ENCODE data around the gene LHPP.

LHPP gene

GRCh38 chr10:124644771-124645415 is 183.3 kb downstream of the LHPP start:
- DNase-seq (ENCODE audit: low read depth), result no peak

GRCh38 chr10:124645467-124646095 is 184.0 kb downstream of the LHPP start:
- no peak for DNase-seq (ENCODE audit: low read depth)

GRCh38 chr10:124646483-124647352 is 185.1 kb downstream of the LHPP start:
- DNase-seq (ENCODE audit: low read depth), result peak; percentile 36

GRCh38 chr10:124647421-124648130 is 186.0 kb downstream of the LHPP start:
- DNase-seq (ENCODE audit: low read depth), result no peak

- no peak for DNase-seq (ENCODE audit: low read depth)
Measured at GRCh38 chr10:124648131-124648475, 186.5 kb downstream of the LHPP start.

- peak; percentile 58 for DNase-seq (ENCODE audit: low read depth)
Measured at GRCh38 chr10:124648738-124649137, 187.1 kb downstream of the LHPP start.

- DNase-seq (ENCODE audit: low read depth), result no peak
Measured at GRCh38 chr10:124649214-124649613, 187.6 kb downstream of the LHPP start.

- no peak for DNase-seq (ENCODE audit: low read depth)
Measured at GRCh38 chr10:124650263-124650662, 188.6 kb downstream of the LHPP start.

GRCh38 chr10:124650820-124651401 is 189.3 kb downstream of the LHPP start:
- no peak for DNase-seq (ENCODE audit: low read depth)

- no peak for DNase-seq (ENCODE audit: low read depth)
Measured at GRCh38 chr10:124651402-124651891, 189.8 kb downstream of the LHPP start.

GRCh38 chr10:124652200-124652599 is 190.6 kb downstream of the LHPP start:
- no peak for DNase-seq (ENCODE audit: low read depth)

GRCh38 chr10:124652701-124653100 is 191.1 kb downstream of the LHPP start:
- no peak for DNase-seq (ENCODE audit: low read depth)

- DNase-seq (ENCODE audit: low read depth), result no peak
Measured at GRCh38 chr10:124653311-124653710, 191.7 kb downstream of the LHPP start.

- no peak for DNase-seq (ENCODE audit: low read depth)
Measured at GRCh38 chr10:124653811-124654651, 192.4 kb downstream of the LHPP start.

GRCh38 chr10:124654686-124655085 is 193.1 kb downstream of the LHPP start:
- DNase-seq (ENCODE audit: low read depth), result no peak

GRCh38 chr10:124655191-124656112 is 193.8 kb downstream of the LHPP start:
- DNase-seq (ENCODE audit: low read depth), result no peak

- no peak for DNase-seq (ENCODE audit: low read depth)
Measured at GRCh38 chr10:124656113-124656490, 194.5 kb downstream of the LHPP start.

GRCh38 chr10:124656541-124656940 is 194.9 kb downstream of the LHPP start:
- DNase-seq (ENCODE audit: low read depth), result no peak

- DNase-seq (ENCODE audit: low read depth), result no peak
Measured at GRCh38 chr10:124657806-124658205, 196.2 kb downstream of the LHPP start.

All from fibroblast of the conjunctiva (primary cell).